GM15510 (cell line): ENCODE results near the gene KRT15.

ENCODE experiments used
- POLR2A ChIP-seq: IDR thresholded peaks from 3 replicates; pipeline ENCODE4 v1.6.1; 2011; ENCODE audit warnings: borderline replicate concordance; ENCODE audit not compliant: insufficient read length; ENCODE audit errors: extremely low read depth

The KRT15 gene

DNA sequence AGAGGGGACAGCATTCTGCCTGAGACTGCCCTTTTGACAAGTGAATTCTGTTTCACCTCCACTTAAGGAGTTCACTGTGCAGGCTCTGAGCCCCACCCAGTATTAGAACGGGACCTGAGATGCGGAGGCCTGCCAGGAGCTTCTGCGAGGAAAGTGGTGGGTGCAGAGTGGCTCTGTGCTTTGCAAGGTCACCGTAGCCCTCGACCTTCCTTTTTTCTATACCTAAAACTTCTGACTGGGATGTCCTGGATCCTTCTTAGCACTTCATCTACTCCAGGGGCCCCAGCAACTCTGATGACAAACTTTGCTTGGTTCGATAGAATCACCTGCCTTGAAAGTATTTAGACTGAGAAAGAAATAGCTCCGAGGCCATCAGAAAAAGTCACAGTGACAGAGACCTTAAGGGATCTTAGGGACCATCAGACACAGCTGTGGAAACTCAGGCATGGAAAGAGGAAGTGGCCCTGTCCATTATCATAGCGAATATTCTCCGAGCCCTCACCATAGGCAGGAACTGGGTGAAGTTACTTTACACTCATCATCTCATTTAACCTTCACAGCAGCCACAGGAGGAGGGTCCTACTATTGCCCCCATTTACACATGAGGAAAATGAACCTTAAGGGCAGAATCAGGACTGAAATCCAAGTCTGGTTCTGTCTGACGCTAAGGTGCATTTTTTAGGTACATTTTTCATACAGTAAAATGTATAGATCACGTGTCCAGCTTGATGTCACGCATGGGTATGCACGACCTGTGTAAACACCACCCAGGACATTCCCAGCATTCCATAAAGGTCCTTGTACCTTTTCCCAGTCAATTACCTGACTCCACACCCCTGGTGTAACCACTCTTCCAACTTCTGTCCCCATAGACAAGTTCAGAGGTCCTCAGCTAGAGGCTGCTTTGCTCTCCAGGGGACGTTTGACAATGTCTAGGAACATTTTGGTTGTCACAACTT is 12.6 kb downstream of the KRT15 start:
- no peak for TF ChIP-seq POLR2A

DNA sequence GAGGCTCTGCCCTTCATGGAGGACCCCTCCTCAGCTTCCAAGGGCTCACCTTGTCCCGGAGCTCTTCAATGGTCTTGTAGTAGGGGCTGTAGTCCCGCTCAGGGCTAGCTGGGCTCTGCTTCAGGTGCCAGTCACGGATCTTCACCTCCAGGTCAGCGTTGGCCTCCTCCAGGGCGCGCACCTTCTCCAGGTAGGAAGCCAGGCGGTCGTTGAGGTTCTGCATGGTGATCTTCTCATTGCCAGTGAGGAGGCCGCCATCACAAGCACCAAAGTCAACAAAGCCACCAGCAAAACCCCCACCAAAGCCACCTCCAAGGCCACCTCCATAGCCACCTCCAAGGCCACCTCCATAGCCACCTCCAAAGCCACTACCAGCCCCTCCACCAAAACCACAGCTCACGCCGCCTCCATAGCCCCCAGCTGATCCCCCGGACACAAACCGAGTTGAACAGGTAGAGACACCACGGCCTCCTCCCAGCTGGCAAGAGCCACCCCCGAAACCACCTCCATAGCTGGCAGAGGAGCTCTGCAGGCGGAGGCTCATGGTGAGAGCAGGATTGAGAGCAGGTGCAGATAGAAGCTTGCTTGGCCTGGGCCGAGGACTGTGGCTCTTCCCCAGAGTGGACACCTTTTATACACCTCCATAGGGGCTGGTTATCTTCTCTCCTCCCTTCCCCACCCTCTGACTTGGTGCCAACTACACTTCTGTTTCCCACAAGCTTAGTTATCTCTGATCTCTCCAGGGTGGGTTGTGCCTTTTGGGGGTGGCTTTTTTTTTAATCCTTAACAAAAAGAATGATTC is 13.5 kb downstream of the KRT15 start, which contains the start of gene KRT13:
TSS of gene KRT13 (minus strand) at position 606 of the 802 bp plus-strand sequence. CDS start at position 544, 62 bp downstream.
- TF ChIP-seq POLR2A: no peak

DNA sequence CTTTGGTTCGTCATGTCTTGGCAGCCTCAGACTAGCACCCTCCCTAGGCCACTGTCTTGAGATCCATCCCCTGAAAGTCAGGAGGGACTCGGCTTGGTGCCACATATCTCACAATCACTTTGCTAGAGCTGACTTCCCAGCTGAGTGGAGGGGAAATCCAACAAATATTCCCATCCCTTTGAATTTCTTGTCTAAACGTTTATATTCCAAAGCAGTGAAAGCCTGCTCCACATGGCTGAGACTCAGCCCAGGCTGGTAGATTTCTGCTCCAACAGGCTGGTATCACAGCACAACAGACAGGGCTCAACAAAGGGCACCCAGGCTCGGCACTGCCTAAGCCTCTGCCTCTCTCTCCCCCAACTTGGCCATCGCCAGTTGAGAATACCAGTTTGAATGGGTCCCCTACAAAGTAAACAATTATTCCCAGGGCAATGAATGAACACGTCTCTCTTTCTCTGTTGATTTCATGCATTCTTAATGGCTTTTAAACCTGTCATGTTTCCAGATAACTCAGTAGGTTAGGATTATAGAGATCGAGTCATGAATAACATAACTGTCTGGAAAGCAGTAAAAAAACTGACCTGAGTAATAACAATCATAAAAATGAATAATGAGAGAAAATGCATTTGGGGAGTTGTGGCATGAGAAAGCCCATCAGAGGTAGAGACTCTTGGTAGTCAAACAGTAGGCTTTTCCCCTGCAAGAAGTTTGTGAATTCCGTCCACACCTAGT is 14.3 kb downstream of the KRT15 start:
- no peak for TF ChIP-seq POLR2A

DNA sequence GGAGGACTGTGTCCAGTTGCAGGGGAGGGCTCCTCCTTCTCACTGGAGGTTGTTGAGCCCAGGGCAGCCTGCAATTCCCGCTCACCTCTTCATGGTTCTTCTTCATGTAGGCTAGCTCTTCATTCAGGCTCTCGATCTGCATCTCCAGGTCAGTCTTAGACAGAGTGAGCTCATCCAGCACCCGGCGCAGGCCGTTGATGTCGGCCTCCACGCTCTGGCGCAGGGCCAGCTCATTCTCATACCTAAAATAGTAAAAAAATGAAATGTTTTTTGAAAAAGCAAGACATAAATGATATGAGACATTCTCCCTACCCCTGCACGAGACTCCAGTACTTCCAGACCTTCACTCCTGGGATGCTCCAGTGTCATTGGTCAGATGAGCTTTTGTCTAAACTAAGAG is 15.5 kb downstream of the KRT15 start:
- TF ChIP-seq POLR2A: no peak

DNA sequence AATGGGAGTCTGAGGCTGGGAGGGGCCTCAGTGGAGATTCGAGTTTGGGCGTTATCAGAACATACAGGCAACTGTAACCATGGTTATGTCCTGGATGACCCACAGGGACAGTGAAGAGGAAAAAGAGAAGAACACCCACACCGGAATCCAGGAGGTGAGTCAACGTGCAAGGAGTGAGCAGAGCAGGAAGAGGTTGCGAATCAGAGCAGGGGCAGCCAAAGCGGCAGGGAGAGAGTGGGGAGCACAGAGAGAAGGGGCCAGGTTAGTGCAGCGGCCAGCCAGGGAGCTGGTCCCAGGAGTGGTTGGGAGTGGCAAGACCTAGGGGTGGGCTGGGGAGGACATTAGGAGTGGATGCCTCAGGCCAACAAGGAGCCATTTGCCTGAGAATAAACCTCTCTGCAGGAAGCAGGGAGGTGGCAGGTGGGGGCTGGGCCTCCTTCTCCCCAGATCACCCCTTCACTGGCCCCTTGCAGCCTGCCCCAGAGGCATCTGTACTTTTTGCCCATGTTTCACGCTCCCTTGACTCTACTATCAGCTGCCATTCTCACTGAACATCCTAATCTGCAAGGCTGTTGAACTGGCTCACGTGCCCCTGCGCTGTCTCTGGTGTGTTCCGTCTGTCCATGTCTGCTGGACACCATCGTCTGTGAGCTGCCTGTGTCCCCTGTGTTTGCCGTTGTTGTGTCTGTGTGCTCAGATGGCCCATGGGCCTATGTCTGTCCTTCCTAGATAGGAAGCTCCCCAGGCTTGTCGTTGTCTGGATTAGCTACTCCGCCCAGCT is 18.4 kb downstream of the KRT15 start:
- TF ChIP-seq POLR2A: no peak

DNA sequence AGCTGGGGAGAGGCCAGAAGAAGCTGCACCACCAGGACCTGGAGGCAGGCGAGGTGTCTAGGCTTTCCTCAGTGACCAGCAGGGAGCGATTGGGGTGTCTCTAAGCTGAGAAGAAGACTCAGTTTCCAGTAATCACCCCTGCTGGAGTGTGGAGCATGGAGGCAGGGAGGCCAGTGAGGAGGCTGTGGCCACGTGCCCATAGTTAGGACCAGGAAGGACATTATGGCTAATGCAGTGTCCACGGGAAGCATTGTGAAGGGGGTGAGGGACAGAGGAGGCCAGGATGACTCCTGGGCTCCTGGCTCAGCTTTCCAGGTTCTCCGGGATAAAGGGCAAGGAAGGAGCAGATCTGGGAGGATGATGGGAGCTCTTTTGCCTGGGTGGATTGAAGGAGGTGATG is 19.0 kb downstream of the KRT15 start:
- TF ChIP-seq POLR2A: no peak

DNA sequence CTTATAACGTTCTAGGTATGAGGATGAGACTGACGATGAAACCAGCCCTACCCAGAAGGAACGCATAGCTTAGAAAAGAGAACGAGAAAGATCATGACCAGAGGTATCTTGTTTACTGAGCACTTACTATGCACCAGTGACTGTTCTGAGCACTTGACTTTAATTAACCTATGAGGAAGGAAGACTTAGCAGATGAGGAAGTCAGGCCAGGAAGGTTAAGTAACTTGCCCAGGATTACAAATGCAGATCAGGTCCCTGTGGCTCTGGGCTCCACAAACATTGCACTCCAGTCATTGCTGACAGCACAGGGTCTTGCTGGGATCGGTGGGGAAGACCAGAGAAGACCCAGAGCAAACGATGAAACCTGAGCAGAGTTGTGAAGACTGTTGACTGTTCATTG is 20.4 kb downstream of the KRT15 start:
- no peak for TF ChIP-seq POLR2A

DNA sequence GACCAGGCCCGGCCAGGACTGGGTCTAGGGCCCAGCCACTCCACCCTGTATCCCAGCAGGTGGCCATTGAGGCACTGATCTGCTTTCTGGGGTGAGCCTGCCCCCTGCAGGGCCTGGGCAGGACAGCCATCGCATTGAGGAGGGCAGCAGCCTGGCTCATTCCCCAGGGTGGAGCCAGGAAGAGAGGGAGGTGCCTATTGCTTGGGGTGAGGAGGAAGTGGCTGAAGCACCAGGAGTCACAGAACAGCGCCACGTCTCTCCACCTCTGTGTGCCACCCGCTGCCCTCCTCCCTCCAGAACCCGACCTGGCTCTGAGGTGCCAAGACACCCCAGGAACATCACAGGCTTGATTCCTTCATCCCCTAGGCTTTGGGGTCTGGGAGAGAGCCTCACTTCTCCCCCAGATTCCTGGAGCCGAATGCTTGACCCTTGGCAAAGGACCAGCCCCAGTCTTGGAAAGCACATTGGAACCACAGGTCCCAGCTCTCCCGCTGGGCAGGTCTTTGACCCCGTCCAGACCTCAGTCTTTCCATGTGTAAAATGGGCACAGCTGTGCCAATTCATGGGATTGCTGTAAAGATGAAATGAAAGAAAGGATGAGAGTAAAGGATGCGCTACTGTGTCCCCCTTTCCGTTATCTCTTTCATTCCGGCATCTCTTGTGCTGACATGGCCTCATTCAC is 21.7 kb downstream of the KRT15 start:
- no peak for TF ChIP-seq POLR2A

DNA sequence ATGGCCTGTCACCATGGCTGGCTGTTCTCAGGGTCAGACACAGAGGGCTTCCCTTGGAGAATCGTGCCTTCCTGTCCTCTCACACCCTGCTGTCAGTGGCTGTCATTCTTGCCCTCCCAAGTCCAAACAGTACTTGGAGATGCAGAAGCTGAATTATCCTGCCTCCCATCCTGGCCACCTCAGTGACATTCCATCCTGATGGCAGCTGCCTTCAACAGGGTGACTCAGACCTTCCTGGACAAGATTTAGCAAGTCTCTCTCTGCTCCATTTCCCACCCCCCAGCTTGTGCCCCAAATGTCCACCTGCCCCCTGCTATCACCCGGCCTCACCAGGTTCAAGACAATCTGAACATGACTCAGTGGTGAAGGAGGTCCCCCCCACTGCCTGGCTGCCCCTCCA is 24.2 kb downstream of the KRT15 start:
- no peak for TF ChIP-seq POLR2A

DNA sequence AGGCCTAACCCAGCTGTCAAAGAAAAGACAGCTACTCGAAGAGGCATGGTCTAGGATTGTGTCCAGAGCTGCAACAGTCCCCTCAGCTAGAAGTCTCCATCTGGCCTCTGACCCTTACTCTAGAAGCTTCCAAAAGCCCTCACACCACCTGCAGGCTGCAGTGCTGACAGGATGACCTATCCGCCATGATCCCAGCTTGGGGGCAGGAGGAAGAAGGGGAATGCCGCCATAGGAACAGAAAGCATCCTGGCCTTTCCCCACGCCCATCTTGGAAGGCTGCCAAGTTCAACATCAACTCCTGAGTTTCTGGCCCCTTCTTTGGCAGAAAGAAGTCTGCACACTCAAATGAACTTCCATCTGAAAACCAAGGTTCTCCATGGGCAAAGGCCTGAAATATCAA is 25.9 kb downstream of the KRT15 start:
- no peak for TF ChIP-seq POLR2A

DNA sequence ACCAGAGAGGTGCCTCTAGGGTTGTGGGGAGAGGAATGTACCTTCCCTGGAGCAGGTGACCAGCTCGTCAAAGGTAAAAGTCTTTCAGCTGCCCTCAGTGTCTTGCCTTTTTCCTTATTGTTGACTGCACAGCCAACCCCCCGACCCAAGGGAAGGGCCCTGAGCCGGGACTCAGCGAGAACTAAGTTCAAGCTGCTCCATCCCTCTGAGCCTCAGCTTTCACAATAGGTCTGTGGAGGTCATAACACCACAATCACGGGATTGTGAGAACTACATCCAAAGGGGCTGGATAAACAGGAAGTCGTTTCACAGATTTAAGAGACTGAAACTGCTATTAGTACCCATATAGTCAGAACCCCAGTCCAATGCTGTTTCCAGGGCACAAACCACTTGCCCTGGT is 26.3 kb downstream of the KRT15 start:
- no peak for TF ChIP-seq POLR2A

DNA sequence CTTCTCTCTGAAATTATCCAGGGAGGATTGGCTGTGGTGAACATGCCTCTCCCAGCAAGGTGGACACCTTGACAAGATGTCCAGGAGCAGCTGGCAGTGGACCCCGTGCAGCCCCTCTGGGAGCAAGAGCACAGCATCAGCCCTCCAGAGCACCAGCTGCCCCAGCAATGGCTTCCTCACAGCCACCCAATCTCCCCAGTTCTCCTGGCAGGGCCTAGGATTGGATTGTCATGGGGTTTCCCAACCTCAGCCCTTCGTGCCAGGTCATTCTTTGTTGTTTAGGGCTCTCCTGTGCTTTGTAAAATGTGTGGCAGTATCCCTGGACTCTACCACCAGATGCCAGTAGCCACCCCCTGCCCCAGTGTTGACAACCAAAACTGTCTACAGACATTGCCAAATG is 27.2 kb downstream of the KRT15 start:
- no peak for TF ChIP-seq POLR2A
